ENCODE data around the gene ERI3.
"Not testable (repeated sequence)": the region's sequence is repeated elsewhere in the genome, so short reads cannot be mapped to it uniquely, and the experiment has no call there.

Gene ERI3

DNA sequence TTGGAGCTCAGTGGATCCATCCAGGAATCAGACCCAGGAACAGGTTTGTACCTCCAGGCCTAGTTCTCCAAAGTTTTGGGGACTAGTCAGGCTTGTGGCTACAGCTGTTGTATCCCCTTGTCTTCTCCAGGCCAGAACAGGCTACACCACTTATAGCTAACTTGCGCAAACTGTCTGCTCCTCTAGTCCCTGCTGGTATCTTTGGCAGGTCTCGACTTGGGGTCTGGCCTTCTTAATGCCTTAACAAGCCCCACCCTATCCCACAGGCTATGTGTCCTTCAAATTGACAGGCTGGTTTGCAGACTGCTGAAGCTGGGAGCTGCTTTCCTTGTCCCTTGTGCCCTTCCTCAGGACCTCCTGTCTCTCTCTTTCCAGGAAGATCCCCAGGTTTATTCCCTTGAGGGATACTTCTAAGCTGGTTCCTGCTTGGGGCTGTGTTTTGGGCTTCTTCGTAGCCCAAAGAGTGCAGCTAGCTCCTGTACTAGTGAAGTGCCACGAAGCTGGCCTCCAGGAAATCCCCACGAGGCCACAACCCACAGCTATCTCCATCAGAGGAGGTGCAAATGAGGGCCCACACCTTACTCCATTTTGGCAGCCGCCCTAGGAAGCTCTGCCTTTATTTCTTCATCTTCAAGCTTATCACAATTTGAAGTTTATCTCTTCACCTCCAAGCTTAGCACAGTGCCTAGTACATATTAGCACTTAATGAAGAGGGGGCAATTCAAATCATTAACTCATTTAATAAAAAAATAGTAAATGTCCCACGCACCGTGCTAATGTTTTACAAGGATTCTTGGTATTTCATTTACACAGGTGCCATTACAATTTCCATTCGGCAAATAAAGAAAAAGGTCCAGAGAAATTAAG is 142.5 kb downstream of the ERI3 start:
- DNase-seq (ENCODE audit: low read depth in 2 of 2): peak in 1 of 2 donors; percentile 24

DNA sequence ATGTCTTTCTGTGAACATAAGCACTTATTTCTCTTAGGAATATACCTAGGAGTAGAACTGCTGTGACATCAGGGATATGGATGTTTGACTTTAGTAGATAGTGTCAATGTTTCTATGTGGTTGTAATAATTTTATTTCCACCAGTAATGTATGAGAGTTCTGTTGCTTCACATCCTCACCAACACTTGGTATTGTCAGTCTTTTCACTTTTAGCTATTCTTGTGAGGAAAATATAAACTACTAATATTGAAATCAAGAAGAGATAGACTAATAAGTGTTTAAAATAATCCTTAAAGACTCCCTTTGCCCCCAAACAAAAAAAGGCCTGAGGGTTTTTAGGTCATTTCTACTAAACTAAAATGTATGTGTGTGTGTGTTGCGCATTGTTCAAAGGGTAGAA is 144.5 kb downstream of the ERI3 start:
- no peak for DNase-seq (ENCODE audit: low read depth in 2 of 2)

DNA sequence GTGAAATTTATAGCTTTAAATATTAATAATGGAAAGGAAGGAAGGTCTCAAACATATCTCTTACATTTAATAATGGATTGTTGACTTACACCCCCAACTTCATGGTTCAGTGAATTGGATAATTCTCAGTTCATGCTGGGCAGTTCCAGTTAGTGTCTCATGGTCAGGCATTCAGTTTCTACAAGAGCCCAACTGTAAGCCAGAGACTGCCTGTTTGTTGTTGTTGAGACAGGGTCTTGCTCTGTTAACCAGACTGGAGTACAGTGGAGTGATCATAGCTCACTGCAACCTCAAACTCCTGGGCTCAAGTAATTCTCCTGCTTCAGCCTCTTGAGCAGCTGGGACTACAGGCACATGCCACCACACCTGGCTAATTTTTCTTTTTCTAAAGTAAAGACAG is 146.8 kb downstream of the ERI3 start:
- DNase-seq (ENCODE audit: low read depth in 2 of 2): no peak

DNA sequence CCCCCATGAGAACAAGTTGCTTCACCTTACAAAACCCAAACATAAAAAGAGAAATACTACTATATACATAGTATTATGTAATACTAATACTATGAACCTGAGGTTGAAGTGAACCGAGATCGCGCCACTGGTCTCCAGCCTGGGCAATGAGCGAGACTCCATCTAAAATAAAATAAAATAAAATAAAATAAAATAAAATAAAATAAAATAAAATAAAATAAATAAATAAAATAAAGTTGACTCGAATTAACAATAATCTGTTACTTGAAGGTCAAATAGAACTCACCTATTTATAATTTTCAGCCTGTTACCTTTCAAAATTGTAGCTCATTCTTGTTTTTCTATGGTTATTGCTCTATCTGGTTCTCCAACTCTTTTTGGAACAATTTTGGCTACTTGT is 148.5 kb downstream of the ERI3 start:
- DNase-seq (ENCODE audit: low read depth in 2 of 2): not testable (repeated sequence)

DNA sequence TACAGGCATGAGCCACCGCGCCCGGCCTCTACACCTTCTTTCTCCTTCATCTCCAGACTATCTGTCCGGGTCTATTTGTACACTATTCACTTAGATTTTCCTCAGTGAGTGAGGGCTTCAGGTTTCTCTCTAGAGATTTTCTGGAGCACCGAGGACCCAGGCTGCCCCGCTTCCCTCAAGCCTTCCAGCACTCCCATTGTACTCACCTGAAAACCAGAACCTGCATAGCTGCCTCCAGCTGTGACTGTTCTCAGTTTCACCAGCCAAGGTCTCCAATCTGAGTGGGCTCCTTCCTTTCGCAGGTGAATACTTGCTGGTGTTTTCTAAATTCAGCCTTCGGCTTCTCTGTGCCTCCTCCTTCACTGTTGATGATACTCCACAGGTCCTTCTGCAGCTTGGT is 154.7 kb downstream of the ERI3 start:
- DNase-seq (ENCODE audit: low read depth in 2 of 2): no peak

DNA sequence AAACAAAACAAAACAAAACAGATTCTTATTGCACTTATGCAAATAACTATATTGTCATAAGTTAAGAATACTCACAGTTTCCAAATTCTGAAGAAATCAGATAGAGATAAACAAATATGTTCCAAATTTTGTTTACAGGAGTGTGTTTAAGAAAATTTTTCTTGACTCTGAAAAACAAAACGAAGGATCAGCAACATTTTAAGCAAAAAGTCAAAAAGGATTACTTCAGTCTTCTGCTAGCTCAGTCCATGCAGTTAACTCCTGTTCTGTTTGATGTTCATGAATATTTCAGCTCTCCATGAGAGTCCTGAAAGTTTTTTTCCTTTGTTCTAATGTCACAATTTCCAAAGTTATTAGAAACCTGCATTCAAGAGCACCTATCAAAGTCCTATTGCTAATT is 180.4 kb downstream of the ERI3 start:
- no peak for DNase-seq (ENCODE audit: low read depth in 2 of 2)

Measured in stimulated activated CD4-positive, alpha-beta T cell treated with anti-CD3 and anti-CD28 coated beads, Interleukin-15, amount 100 ng/mL, for 48 hours (primary cell).